ENCODE measurements around the gene DYNLRB1. TPM values are rescaled to one million over a fixed set of nuclear protein-coding genes. Genes with fewer than 3 reads are reported as not detected.
"Not testable (repeated sequence)": the region's sequence is repeated elsewhere in the genome, so short reads cannot be mapped to it uniquely, and the experiment has no call there.

Gene DYNLRB1
- total RNA-seq, 1 experiment from 2014 or later, result 392 TPM

DNA sequence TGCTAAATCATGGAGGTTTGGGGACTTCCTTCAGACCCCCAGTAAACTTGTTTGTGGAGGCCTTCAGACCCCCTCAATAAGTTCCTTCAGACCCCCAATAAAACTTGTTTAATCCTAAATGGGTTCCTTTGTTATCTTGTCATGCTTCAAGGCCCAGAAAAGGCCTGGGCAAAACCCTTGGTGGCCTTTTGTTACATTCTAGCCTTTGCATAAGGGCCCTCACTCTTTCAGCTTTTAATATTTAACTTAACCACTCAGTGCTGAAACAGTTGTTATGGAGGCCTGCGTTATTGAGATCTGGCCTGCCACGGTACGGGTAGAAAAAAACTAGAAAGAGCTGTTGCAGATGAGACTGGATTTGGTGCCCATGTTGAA, 4.3 kb upstream of the DYNLRB1 start:
- no peak for DNase-seq (ENCODE audit: low spot score)

DNA sequence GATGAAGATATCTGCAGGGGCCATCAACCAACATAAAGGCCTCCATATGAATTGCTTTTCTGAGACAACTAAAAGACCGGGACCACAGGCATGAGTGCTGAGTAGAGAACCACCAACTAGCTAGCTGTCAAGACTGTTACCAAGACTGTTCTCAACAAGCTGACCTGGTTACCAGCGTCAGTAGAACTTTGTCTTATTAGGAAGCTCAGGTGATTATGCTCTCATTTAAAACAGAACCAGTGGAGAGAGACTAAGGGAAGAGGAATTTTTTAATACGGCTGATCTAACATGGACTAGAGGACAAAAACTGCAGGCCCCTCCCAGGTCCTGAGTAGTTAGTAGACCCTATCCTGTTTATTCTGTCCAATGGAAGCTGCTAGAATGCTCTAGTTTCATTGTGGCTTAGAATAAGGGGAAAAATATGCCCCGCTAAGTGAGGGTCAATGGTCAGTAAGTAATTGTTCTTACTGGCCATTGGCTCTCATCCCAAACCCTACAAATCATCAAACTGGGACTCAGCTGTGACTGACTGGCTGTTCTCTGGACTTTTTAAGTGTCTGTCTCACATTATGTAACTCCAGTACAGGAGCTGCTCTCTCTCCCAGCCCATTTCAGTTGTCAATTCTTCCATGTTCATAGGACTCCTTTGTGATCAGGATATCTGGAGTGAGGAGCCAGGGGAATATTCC, 3.8 kb upstream of the DYNLRB1 start:
- DNase-seq (ENCODE audit: low spot score), result no peak

DNA sequence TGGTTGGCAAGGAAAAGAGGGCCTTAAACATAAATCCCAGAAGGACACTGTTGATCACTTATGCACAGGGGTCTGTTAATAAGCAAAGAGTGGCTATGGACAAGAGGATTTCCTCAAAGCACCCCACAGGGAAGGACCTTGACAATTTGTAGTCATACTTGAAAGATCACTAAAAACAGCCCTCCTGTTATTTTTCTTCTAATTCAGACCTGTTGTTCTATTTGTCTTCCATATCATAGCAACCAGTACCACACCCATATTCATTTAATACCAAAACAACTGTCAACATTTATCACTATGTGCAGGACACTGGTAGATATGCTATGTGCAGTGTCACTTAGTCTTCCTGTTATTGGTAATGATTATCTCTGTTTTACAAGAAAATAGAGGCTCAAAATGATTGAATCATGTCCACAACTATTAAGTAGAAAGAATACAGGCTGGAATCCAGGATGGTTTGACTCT, 3.2 kb upstream of the DYNLRB1 start:
- peak; percentile 48 for DNase-seq (ENCODE audit: low spot score)

DNA sequence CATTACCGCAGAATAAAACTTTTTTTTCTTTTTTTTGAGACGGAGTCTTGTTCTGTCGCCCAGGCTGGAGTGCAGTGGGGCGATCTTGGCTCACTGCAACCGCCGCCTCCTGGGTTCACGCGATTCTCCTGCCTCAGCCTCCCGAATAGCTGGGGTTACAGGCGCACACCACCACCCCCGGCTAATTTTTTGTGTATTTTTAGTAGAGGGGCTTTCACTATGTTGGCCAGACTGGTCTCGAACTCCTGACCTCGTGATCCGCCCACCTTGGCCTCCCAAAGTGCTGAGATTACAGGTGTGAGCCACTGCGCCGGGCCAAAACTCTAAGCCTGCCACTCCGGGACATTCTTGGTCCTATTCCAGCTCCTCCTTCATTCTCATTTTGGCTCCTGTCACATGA, 2.2 kb upstream of the DYNLRB1 start:
- DNase-seq (ENCODE audit: low spot score), result not testable (repeated sequence)

DNA sequence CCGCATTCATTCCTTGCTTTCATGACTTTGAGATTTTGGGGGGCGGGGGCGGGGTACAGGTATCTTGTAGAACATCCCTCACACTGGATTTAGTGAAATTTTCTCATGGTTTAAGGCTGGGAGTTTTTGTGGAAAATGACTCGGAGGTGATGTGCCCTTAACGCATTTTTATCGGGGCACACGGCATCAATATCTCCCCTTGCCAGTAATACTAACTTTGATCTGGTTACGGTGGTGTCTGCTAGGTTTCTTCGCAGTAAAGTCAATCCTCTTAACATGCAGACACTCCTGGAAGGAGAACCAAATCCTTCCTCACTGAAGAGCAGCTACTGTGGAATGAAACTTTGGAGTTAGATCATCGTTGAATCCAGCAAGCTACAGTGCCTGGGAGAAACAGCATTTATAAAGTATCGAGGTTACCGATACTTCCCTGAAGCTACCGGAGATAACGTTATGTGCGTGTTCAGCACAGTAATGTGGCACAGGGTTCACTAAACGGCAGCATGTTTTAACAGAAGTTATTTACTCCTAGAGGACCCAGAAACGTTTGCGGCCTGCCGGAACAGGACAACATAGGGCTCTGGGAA, 1.2 kb upstream of the DYNLRB1 start:
- no peak for DNase-seq (ENCODE audit: low spot score)

DNA sequence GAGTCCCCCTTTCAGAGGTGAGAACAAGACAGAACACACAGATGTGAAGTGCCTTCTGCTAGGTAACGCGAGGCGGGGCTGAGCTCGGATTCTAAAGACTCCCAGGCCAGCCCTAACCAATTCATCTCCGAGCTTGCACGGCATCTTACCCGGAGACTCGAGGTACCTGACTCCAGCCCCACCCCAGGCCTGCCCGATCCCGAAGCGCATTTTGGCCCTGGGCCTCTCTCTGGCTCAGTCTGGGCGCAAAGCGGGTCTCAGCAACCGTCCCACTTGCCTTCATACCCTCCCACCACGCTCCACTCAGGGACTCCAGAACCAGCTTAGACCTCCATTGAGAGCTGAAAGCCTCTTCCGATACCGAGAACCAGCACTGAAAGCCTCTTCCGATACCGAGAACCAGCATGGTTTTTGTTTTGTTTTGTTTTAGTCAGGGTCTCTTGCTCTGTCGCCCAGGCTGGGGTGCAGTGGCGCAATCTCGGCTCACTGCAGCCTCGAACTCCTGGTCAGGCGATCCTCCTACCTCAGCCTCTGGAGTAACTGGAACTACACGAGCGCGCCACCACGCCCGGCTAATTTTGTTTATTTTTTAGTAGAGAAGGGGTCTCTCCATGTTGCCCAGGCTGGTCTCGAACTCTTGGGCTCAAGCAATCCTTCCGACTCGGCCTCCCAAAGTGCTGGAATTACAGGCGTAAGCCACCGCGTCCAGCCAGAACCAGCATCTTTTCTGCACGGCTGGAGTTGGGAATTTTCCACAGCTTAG, 557 bp upstream of the DYNLRB1 start:
- peak; percentile 92 for DNase-seq (ENCODE audit: low spot score)

DNA sequence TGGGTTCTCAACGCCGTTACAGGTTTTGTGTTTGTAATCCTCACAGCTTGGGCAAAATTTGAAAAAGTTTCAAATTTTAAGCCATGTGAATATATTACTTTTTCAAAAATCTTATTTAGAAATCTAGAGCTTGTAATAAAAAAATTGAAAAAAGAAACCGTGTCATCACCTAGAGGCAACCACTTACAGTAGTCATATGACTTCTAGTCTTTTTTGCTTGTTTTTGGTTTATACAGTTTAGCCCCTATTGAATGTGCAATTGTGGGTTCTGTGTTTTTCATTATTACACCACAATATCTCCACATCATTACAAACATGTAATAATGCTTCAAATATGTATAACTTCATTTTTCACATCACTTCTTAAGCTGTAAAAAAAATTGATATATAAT, 888 bp downstream of the DYNLRB1 start:
- no peak for DNase-seq (ENCODE audit: low spot score)

DNA sequence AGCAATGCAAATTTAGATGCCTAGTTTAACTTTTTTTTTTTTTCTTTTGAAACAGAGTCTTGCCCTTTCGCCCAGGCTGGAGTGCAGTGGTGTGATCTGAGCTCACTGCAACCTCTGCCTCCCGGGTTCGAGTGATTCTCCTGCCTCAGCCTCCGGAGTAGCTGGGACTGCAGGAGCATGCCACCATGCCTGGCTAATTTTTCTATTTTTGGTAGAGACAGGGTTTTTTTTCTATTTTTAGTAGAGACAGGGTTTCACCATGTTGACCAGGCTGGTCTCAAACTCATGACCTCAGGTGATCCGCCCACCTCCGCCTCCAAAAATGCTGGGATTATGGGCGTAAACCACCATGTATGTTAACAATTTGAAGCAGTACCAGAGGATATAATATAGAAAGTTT, 2.6 kb downstream of the DYNLRB1 start:
- not testable (repeated sequence) for DNase-seq (ENCODE audit: low spot score)

DNA sequence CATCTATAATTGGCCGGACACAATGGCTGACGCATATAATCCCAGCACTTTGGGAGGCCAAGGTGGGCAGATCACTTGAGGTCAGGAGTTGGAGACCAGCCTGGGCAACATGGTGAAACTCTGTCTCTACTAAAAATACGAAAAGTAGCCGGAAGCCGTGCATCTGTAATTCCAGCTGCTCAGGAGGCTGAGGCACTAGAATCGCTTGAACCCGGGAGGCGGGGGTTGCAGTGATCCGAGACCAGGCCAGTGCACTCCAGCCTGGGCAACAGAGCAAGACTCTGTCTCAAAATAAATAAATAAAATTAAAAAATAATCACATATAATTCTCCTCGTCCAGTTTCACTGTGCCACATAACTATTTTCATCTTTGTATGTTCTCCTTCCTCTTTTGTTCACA, 3.6 kb downstream of the DYNLRB1 start:
- DNase-seq (ENCODE audit: low spot score), result not testable (repeated sequence)

DNA sequence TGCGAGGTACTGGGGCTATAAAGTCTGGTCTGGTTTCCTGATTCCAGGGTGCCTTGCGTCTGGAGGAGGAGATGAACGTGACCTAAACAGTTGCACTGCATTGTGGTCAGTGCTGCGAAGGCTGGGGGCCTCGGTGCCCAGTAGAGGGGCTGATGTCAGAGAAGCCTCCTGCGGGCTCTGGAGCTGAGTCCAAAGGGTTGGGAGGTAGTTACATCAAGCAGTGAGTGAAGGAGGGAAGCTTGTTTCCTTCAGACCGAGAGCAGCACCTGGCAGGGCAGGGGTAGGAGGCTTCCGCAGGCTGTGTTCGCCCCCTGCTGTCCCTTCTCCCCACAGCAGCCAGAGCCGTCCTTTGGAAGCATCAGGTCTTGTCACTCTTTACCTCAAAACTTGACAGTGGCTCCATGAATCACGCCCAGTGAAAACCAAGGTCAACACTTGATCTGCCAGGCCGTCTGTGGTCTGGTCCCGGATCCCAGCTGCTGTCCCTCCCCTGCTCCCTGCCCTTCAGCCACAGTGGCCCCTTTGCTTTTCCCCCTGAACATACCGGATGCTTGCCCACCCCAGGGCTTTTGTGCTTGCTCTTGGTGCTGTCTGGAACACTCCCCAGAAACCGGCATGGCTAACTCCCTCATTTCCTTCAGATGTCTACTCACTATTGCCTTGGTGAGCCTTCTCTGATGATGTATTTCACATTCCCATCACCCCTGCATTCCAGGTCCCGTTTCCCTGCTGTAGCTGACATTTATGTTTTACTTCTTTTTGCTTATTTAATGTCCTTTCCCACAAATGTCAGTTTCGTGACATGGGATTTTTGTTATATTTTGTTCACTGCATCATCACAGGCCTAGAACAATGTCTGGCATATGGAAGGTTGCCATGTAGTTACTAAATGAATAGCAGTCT, 7.0 kb downstream of the DYNLRB1 start:
- DNase-seq (ENCODE audit: low spot score), result peak; percentile 96

DNA sequence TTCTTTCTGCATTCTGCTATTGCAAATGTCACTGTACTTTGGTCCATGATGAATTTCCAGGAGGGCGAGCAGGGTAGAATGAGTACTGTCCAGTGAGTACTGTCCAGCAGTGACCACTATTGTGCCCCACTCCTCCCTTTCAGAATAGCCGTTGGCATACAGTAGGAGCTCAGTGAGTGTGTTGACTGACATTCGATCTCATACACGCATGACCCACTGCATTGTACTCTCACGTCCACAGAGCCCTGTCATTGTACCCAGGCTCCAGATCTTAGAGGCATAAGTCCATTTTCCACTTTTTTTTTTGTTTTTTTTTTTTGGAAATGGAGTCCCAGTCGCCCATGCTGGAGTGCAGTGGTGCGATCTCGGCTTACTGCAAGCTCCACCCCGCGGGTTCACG, 8.2 kb downstream of the DYNLRB1 start:
- no peak for DNase-seq (ENCODE audit: low spot score)

DNA sequence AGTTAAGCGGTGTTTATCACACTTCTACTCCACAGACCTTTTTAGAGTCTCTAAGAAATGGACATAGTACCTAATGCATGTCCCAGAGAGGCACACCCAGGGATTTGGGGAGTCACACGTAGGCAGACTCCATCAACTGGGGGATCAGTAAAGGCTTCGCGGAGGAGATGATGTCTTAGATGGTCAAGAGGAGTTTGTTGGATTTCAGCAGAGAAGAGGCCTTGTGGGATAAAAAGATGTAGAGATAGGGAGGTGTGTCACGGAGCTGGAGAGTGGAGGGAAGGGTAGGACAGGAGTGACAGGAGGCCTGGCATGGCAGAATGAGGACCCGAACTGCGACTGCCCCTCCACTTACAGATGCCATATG, 9.1 kb downstream of the DYNLRB1 start:
- DNase-seq (ENCODE audit: low spot score), result no peak

DNA sequence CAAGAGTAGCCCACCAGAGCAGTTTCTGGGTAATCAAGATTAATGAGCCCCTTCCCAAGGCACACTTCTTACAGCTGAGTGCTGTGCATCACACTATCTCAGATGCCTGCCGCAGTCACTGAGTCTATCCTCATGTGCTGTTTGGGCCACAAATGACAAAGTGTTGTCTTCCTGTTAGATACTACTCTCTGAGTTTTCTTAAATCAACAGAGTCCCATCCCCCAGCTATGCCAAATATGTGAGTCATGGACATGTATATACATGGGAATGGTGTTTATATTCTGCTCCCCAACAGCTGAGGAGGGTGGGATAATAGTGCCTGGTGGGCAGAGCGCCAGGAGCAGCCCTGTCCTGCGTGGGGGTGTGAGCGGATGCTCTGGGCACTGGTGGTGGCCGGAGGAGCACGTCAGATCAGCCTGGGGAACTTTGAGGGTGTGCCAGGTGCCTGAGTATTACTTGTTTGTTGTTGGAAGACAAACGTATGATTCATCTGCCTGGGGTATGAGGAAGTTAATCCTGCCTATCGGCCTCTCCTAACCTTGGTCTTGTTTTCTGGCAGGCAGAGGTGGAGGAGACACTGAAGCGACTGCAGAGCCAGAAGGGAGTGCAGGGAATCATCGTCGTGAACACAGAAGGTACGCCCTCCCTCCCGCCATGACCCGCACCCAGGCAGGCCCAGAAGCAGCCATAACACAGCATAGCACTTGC, 9.6 kb downstream of the DYNLRB1 start:
- peak; percentile 99 for DNase-seq (ENCODE audit: low spot score)

DNA sequence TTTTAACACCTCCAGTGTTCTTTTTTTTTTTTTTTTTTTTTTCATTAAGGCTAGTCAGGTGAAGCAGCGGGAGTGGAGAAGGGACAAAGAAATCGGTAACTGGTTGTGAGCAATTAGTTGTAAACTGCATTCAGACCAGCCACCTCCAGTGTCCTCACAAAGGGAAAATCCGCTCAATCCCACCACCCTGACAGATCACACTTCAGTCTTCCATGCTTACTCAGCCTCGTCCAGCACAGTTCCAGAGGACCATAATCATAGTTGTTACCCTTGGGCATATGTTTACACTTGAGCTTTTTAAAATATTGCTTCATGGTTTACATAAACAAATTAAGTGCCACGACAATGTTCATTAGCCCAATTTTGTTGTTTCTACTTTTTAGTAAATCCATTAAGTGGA, 10.2 kb downstream of the DYNLRB1 start:
- DNase-seq (ENCODE audit: low spot score), result no peak

DNA sequence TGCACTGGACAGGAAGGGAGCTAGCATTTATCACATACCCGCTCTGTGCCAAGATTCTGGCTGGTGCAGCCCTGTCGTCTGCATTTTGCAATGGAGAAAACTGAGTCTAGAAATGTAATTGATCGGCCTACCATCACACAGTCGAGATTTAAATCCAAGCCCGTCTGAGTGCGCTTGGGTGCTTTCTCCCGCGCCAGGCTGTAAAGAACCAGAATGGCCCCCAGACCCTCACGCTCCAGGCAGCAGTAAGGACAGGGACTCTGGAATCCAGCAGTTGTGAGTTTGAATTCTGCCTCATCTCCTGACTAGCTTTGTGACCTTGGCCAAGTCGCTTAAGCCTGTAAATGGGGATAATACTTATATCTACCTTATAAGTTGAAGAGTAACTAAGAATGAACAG, 10.8 kb downstream of the DYNLRB1 start:
- DNase-seq (ENCODE audit: low spot score), result no peak

DNA sequence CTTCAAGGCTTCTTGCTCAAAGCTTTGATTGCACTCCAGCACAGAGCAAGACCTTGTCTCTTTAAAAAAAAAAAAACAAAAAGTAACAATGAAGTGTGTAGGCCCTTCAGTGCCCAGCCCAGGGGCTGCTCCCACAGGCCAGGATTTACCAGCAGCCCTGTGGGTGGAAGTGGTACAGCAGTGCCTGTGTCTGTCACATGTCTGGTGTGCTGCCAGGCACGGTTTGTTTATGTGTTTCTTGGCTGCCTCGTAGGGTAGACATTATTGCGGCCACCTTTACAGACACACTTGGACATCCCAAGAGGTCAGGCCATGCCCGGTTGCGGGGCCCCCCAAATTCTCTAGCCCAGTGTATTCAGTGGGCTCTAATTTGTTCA, 12.7 kb downstream of the DYNLRB1 start:
- DNase-seq (ENCODE audit: low spot score), result no peak

DNA sequence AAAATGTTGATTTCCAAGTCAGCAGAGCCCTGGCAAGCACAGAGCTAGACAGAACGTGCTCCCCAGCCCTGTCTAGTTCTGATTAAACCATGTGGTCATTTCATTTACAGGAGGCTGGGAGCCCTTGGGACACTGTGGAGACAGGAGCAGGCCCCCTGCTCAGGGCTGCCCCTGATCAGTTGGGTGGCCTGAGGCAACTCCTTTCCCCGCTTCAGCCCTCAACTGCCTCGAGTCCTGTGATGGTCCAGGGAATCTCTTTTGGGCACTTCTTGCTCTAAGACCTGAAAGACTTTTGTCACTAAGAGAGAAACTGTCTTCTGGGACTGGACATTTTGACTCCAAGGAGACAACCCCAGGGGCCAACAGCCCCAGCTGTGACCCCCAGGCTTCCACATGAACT, 13.5 kb downstream of the DYNLRB1 start:
- DNase-seq (ENCODE audit: low spot score), result no peak

DNA sequence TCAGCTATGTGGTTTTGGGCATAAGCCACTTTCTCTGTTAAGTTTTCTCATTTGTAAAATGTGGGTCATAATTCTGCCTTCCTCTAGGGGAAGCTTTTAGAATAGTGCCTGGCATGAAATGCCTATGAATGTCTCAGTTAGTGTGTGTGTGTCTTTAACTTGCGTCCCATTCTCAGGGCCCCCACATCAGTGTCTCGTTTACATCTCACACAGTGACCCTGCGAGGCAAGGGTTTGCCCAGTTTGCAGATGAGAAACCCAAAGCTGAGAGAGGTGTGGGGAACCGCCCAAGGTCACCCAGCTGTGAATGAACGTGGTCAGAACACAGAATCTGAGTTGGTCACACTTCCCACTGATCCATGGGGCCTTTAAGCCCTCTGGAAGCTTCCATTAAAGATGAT, 14.1 kb downstream of the DYNLRB1 start:
- DNase-seq (ENCODE audit: low spot score), result no peak

DNA sequence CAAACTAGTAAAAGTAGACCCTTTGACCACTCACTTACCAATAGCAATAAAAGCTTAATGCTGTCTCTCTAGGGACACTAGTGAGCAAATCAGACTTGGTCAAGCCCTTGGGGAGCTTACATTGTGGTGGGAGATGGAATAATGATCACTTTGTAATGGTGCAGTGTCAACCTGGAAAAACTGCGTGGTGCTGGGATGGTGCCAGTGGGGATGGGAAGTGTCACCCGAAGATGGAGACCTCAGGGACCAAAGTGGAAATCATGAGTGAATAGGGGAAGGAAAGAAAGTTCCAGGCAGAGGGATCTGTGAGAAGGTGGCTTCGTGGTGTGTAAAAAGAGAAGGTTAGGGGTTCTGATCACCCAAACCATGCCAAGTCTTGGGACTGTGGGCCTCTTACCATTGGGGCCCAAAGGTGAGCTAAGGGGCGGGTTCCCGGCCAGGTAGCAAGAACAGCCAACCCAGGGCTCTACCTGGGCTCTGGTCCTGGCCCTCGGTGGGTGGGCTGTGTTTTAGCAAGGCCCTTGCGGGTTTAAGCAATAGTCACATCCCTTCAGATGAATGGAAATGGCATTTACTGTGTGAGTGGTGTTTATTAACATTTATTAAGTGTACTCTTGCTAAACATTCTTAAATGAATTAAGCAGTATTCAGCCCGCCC, 15.5 kb downstream of the DYNLRB1 start:
- DNase-seq (ENCODE audit: low spot score), result no peak

DNA sequence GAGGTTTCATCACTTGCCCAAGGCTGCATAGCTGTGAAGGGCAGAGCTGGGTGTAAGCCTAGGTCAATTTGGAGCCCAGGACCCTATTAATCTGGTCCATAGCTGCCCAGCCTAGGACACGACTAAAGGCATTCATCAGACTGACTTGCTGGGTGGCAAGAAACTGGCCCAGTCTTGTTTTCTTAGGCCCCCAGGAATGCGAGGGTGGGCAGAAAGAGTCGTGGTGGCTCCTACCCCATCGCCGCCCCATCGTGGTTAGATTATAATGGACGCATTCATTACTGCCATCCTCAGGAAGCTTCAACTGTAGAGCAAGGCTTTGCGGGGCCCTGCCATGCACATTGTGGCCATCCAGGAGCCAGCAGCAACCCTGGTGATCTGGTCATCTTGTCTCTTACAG, 16.1 kb downstream of the DYNLRB1 start:
- DNase-seq (ENCODE audit: low spot score), result peak; percentile 83

DNA sequence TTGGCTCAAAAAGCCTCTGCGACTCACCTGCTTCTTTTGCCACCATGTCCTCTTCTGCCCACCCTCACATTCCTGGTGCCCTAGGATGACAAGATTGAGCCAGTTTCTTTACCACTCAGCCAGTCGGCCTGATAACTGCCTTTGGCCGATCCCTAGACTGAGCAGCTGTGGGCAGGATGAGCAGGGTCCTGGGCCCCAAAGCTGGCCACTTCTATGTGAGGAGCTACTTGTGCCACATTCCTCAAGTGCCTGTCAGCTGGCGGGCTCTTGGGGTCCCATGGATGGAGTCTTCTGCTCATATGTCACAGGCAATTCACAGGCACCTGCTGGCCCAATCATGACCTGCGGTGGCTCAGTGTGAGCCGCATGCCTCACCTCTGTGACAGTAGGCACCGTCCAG, 16.5 kb downstream of the DYNLRB1 start:
- DNase-seq (ENCODE audit: low spot score), result no peak
